Heart left ventricle (tissue), 16 donors: ENCODE measurements around the gene ZNF292. TPM values are rescaled to one million over a fixed set of nuclear protein-coding genes. Genes with fewer than 3 reads are reported as not detected.

Experiments
- ATAC-seq, 4 donors: fragments of 200-7000 bp; cut with Tn5 transposase; one replicate each; pipeline ENCODE4 v1.9.1; 2020 to 2022; ENCODE audit warnings: moderate library complexity in 4 of 4, mild to moderate bottlenecking in 3 of 4, moderate number of reproducible peaks in 1 of 4
- DNase-seq, 5 donors: peaks; one replicate each; pipeline ENCODE4 v3.0.0-alpha.2; 2020
- H3K27ac ChIP-seq, 12 donors: fragments of 200-600 bp; sonication (generic) in 4 of 12; one replicate each; pipeline versions ENCODE4 v1.5.0 to v1.8.0; 2016 to 2022; ENCODE audit warnings: mild to moderate bottlenecking in 2 of 12
- H3K27me3 ChIP-seq, 9 donors: fragments of 200-600 bp; sonication (generic) in 2 of 9; one replicate each; pipeline versions ENCODE4 v1.5.1 to v1.8.0; 2016 to 2022; ENCODE audit warnings: mild to moderate bottlenecking in 3 of 9
- H3K36me3 ChIP-seq, 9 donors: fragments of 200-600 bp; sonication (generic) in 2 of 9; one replicate each; pipeline versions ENCODE4 v1.5.0 to v1.8.0; 2018 to 2022; ENCODE audit warnings: mild to moderate bottlenecking in 2 of 9
- H3K4me1 ChIP-seq, 12 donors: fragments of 200-600 bp; sonication (generic) in 4 of 12; one replicate each; pipeline versions ENCODE4 v1.5.0 to v1.8.0; 2016 to 2022; ENCODE audit warnings: mild to moderate bottlenecking in 3 of 12
- H3K4me3 ChIP-seq, 12 donors: fragments of 200-600 bp; sonication (generic) in 4 of 12; one replicate each; pipeline versions ENCODE4 v1.5.0 to v1.8.0; 2017 to 2022; ENCODE audit warnings: mild to moderate bottlenecking in 9 of 12, moderate library complexity in 4 of 12
- H3K9me3 ChIP-seq, 12 donors: fragments of 200-600 bp; sonication (generic) in 4 of 12; one replicate each; pipeline versions ENCODE4 v1.5.0 to v1.8.0; 2016 to 2022; ENCODE audit warnings: mild to moderate bottlenecking in 1 of 12
- CTCF ChIP-seq, 12 donors: fragments of 200-600 bp; sonication (generic) in 4 of 12; IDR thresholded peaks; one replicate each; pipeline versions ENCODE4 v1.5.0 to v1.8.0; 2018 to 2022; ENCODE audit warnings: antibody characterized with exemption in 12 of 12, mild to moderate bottlenecking in 5 of 12
- POLR2A ChIP-seq, 2 donors: fragments of 450-650 bp; IDR thresholded peaks; one replicate each; pipeline ENCODE4 v1.6.1; 2017; ENCODE audit warnings: antibody characterized with exemption in 2 of 2, mild to moderate bottlenecking in 2 of 2, moderate library complexity in 2 of 2
- WGBS, 4 donors: extraction: QIAGEN DNeasy Blood & Tissue Kit in 2 of 4; methylation state at CpG; one replicate each; pipeline versions ENCODE4 v1.1.5 to v1.1.7; 2013 to 2018; 5-methylcytosine and 5-hydroxymethylcytosine counted together
- intact Hi-C, 10 donors: fragments of 100-400 bp; cut with DNase I; formaldehyde crosslinking; loops; one replicate each; pipeline versions ENCODE4 v1.11.1 to v1.14.2; 2022
- polyA plus RNA-seq, 2 donors: library from polyadenylated mRNA; stranded (reverse); fragments of 200-250 nt; gene quantifications; one replicate each; pipeline ENCODE4 v1.2.3, GENCODE V29; 2013
- total RNA-seq, 9 donors: library from RNA; depleted of rRNA in 2 of 9; stranded (reverse); fragments of >200 nt in 2 of 9; fragmentation: NEBNext Ultra II Directional in 3 of 9; extraction: Animal tissue kit (Norgen Biotek cat#: 25700) in 3 of 9; gene quantifications; one replicate each; pipeline versions ENCODE4 v1.1.0 to v1.2.4, GENCODE V29; 2016 to 2023
- donor health status: ischemic (EF 13 %, LVEDD 7.1; RV severe dilation, severe dysfunction).
- donor health status: healthy with polysubstance abuse.
- donor health status: DM: no; HTN: yes; CAD: no.
- donor health status: DM: no; HTN: no; CAD: no.
- donor health status: ischemic (EF 25% LVEDD 6.9; RV normal size, moderate dysfunction).
- donor health status: ischemic (EF 25% LVEDD 5.7; RV mildly dilated, moderate dysfunction).
- donor health status: healthy.
- donor health status: DM: yes; HTN: yes; CAD: no.
- donor health status: ischemic (EF 35%, LVEDD 5.7; RV mildly dilated, moderate dysfunction).
- donor health status: nonischemic (EF 11% LVEDD 7.7; RV severe dilation, severe dysfunction).
- donor health status: DM: yes; HTN: yes; CAD: no.
- donor health status: PGD.
- donor health status: ischemic (EF 29% LVEDD 5.4; RV normal size, mild dysfunction).
- donor health status: nonischemic (EF 23%, LVEDD 6.1; RV moderate dilation, normal function).

Gene ZNF292
- total and polyA plus RNA-seq, 11 donors: 4.0 to 35.8 (median 27.4) TPM

GRCh38 chr6:87171938-87172633, 16.7 kb downstream of the ZNF292 start:
- H3K4me1 ChIP-seq: peaks cover 6 to 66% (median 39%) of the 10 kb centered on the region in 12 donors
- H3K9me3 ChIP-seq: no peaks in the 10 kb centered on the region
- ATAC-seq (no peak), DNase-seq (no peak)
- peaks cover 0 to 12% (median 0%) of the 10 kb centered on the region in 9 donors for H3K36me3 ChIP-seq
- intact Hi-C loops: no loop called here
- H3K27ac ChIP-seq: no peak overlapping the region
- no peak overlapping the region for H3K4me3 ChIP-seq
- TF ChIP-seq CTCF (IDR thresholded peaks at IDR 0.05) (no peak), POLR2A (IDR thresholded peaks at IDR 0.05) (no peak)
- 65 to 73% (median 68%) methylated on average over 2 of the region's 2 CpGs for WGBS, 4 donors
- H3K27me3 ChIP-seq: no peaks in the 10 kb centered on the region

GRCh38 chr6:87174078-87174579, 18.8 kb downstream of the ZNF292 start:
- DNase-seq: peak in 2 of 5 donors; percentile 12 to 49
- intact Hi-C loops: no loop called here
- no peak overlapping the region for H3K4me3 ChIP-seq
- 19 to 26% (median 24%) methylated on average over 3 of the region's 3 CpGs for WGBS, 4 donors
- peak overlapping the region in 6 of 12 donors; percentile 6 to 61 (median 31) for H3K27ac ChIP-seq
- H3K4me1 ChIP-seq: peaks cover 6 to 62% (median 38%) of the 10 kb centered on the region in 12 donors
- no peaks in the 10 kb centered on the region for H3K27me3 ChIP-seq
- no peak for TF ChIP-seq POLR2A (IDR thresholded peaks at IDR 0.05)
- no peak for TF ChIP-seq CTCF (IDR thresholded peaks at IDR 0.05)
- H3K36me3 ChIP-seq: peaks cover 0 to 11% (median 0%) of the 10 kb centered on the region in 9 donors
- peaks cover 0 to 5% (median 0%) of the 10 kb centered on the region in 12 donors for H3K9me3 ChIP-seq
- peak; percentile 80 to 93 (median 86) for ATAC-seq

GRCh38 chr6:87176493-87176892, 21.1 kb downstream of the ZNF292 start:
- WGBS, 4 donors: 92 to 98% (median 96%) methylated on average over 2 of the region's 2 CpGs
- Histone ChIP-seq H3K4me3 (no peak overlapping the region), H3K27me3 (no peaks in the 10 kb centered on the region), H3K9me3 (peaks cover 0 to 5% (median 0%) of the 10 kb centered on the region in 12 donors), H3K27ac (no peak overlapping the region), H3K4me1 (peaks cover 3 to 42% (median 28%) of the 10 kb centered on the region in 12 donors), H3K36me3 (peaks cover 0 to 10% (median 2%) of the 10 kb centered on the region in 9 donors)
- DNase-seq (no peak), ATAC-seq (no peak)
- intact Hi-C loops: no loop called here
- TF ChIP-seq POLR2A (IDR thresholded peaks at IDR 0.05) (no peak), CTCF (IDR thresholded peaks at IDR 0.05) (no peak)

- intact Hi-C loops: no loop called here
- Histone ChIP-seq H3K27ac (no peak overlapping the region), H3K4me3 (no peak overlapping the region), H3K36me3 (peaks cover 0 to 13% (median 4%) of the 10 kb centered on the region in 9 donors), H3K9me3 (peaks cover 0 to 5% (median 0%) of the 10 kb centered on the region in 12 donors), H3K27me3 (no peaks in the 10 kb centered on the region), H3K4me1 (peaks cover 0 to 28% (median 1%) of the 10 kb centered on the region in 12 donors)
- ATAC-seq: no peak
- WGBS, 4 donors: 85 to 96% (median 89%) methylated on average over 7 of the region's 7 CpGs
- no peak for DNase-seq
- TF ChIP-seq CTCF (IDR thresholded peaks at IDR 0.05): no peak
- no peak for TF ChIP-seq POLR2A (IDR thresholded peaks at IDR 0.05)
Observed at GRCh38 chr6:87180105-87180728, 24.9 kb downstream of the ZNF292 start.
